HepG2 (cell line): ENCODE results near the gene TBCCD1. TPM values are rescaled to one million over a fixed set of nuclear protein-coding genes. Genes with fewer than 3 reads are reported as not detected.

ENCODE experiments used
- EHMT2 ChIP-seq: fragments of 200-600 bp; sonication (generic); IDR thresholded peaks from 2 replicates; pipeline ENCODE4 v1.7.0; 2017; ENCODE audit warnings: antibody characterized with exemption, low read depth, low read length, borderline replicate concordance
- FIP1L1 ChIP-seq: fragments of 200-400 bp; formaldehyde crosslinking; IDR thresholded peaks from 2 replicates; pipeline ENCODE4 v1.6.1; 2018; ENCODE audit warnings: low read depth, mild to moderate bottlenecking, low read length, moderate library complexity, borderline replicate concordance; ENCODE audit not compliant: insufficient read depth
- FOSL2 ChIP-seq: sonication (generic); formaldehyde crosslinking; IDR thresholded peaks from 2 replicates; pipeline ENCODE4 v1.4.0; 2020; ENCODE audit warnings: missing genetic modification reagents
- JUN ChIP-seq: sonication (generic); formaldehyde crosslinking; IDR thresholded peaks from 2 replicates; pipeline ENCODE4 v1.4.0; 2020; ENCODE audit warnings: mild to moderate bottlenecking, missing genetic modification reagents
- KLF9 ChIP-seq: IDR thresholded peaks from 2 replicates; pipeline ENCODE4 v1.6.1; 2016; ENCODE audit warnings: low read depth
- MBD4 ChIP-seq: IDR thresholded peaks from 2 replicates; pipeline ENCODE4 v1.6.1; 2012; ENCODE audit warnings: low read length, inconsistent platforms, borderline replicate concordance
- MTF1 ChIP-seq: sonication (generic); formaldehyde crosslinking; IDR thresholded peaks from 2 replicates; pipeline ENCODE4 v1.5.0; 2020; ENCODE audit warnings: missing genetic modification reagents
- NFRKB ChIP-seq: fragments of 450-650 bp; IDR thresholded peaks from 2 replicates; pipeline ENCODE4 v1.6.1; 2017
- SNAI1 ChIP-seq: sonication (generic); formaldehyde crosslinking; IDR thresholded peaks from 2 replicates; pipeline ENCODE4 v1.5.0; 2020; ENCODE audit warnings: mild to moderate bottlenecking, missing genetic modification reagents, borderline replicate concordance
- SP140L ChIP-seq: sonication (generic); formaldehyde crosslinking; IDR thresholded peaks from 2 replicates; pipeline ENCODE4 v1.4.0; 2020; ENCODE audit warnings: missing genetic modification reagents, borderline replicate concordance
- SP5 ChIP-seq: IDR thresholded peaks from 2 replicates; pipeline ENCODE4 v1.6.1; 2016; ENCODE audit warnings: low read depth, borderline replicate concordance
- ZNF354B ChIP-seq: sonication (generic); formaldehyde crosslinking; IDR thresholded peaks from 2 replicates; pipeline ENCODE4 v1.8.0; 2022; ENCODE audit warnings: mild to moderate bottlenecking, missing genetic modification reagents
- ZNF839 ChIP-seq: sonication (generic); formaldehyde crosslinking; IDR thresholded peaks from 2 replicates; pipeline ENCODE4 v1.4.0; 2020; ENCODE audit warnings: missing genetic modification reagents, mild to moderate bottlenecking, borderline replicate concordance
- ZNF878 ChIP-seq: sonication (generic); formaldehyde crosslinking; IDR thresholded peaks from 2 replicates; pipeline ENCODE4 v1.8.1; 2023; ENCODE audit warnings: mild to moderate bottlenecking, missing genetic modification reagents, moderate library complexity
- ZSCAN20 ChIP-seq: sonication (generic); formaldehyde crosslinking; IDR thresholded peaks from 2 replicates; pipeline ENCODE4 v1.4.0; 2020; ENCODE audit warnings: missing genetic modification reagents, mild to moderate bottlenecking, borderline replicate concordance
- polyA plus RNA-seq, 8 experiments: library from polyadenylated mRNA; depleted of rRNA in 3 of 8; stranded (reverse) in 7 of 8; unstranded in 1 of 8; fragments of >200 nt; fragmentation: Illumina TruSeq in 4 of 8; extraction: Trizol in 4 of 8; gene quantifications; 2 replicates each; pipeline versions ENCODE4 v1.2.1 to v1.2.3, GENCODE V29; 2011 to 2016; ENCODE audit warnings: low read depth in 4 of 8, missing spikeins in 1 of 8, mixed read lengths in 1 of 8; ENCODE audit not compliant: insufficient read depth in 1 of 8
- total RNA-seq, 5 experiments: library from RNA; depleted of rRNA; stranded (reverse); fragments of >200 nt; fragmentation: Illumina TruSeq; extraction: Trizol; gene quantifications; 2 replicates each; pipeline ENCODE4 v1.2.3, GENCODE V29; 2016; ENCODE audit warnings: low read depth in 1 of 5
- TF ChIP-seq, protein P1 (sequence below): fragments of 450-650 bp; IDR thresholded peaks from 2 replicates; pipeline ENCODE4 v1.6.1; 2016
- TF ChIP-seq, protein P2 (sequence below): sonication (generic); formaldehyde crosslinking; IDR thresholded peaks from 2 replicates; pipeline ENCODE4 v1.8.0; 2022; ENCODE audit warnings: missing genetic modification reagents, mild to moderate bottlenecking, moderate library complexity, borderline replicate concordance
- TF ChIP-seq, protein P3 (sequence below): sonication (generic); formaldehyde crosslinking; IDR thresholded peaks from 2 replicates; pipeline ENCODE4 v1.5.0; 2020; ENCODE audit warnings: missing genetic modification reagents
- TF ChIP-seq, protein P4 (sequence below): IDR thresholded peaks from 2 replicates; pipeline ENCODE4 v1.6.1; 2016; ENCODE audit warnings: low read depth, missing genetic modification reagents, missing compliant biosample characterization

TBCCD1 gene
- total and polyA plus RNA-seq, 2 of the 13 experiments (the other 11 are each of a cell fraction or from before 2014, with no cell fraction given) = 13.6 to 16.2 TPM

DNA sequence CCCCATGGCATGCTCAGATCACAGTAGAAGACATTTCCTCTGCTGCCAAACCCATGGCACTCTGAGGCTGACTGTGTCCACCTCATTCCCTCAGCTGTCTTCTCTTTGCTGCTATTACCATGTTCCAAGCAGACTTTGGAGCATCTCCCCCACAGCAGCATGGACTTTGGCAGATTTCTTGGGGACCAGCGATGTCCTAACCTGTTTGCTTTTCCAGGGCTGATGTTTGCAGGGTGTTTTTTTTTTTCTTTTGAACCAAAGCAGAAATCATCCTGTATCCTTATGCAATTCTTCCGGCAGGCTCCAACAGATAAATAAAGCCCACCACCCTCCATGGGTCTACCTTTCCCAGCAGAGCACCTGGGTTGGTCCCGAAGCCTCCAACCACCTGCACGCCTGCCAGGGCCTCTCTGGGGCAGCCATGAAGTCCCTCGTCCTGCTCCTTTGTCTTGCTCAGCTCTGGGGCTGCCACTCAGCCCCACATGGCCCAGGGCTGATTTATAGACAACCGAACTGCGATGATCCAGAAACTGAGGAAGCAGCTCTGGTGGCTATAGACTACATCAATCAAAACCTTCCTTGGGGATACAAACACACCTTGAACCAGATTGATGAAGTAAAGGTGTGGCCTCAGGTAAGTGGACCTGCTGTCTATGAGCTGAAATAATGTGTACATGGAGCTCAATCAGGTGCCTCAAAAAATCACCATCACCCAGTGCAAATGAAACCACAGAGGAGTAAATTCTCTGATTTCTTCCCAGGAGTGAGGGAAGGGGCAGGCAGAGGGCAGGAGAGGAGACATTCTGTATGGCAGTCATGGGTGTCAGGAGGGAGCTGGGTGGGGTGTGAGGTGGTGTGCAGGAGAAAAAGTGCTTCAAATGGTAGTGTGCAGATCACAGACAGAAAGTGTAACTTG, 45.8 kb upstream of the TBCCD1 start, which contains the start of gene AHSG (continued):
- TF ChIP-seq MBD4 = no peak
- TF ChIP-seq, protein P1, sequence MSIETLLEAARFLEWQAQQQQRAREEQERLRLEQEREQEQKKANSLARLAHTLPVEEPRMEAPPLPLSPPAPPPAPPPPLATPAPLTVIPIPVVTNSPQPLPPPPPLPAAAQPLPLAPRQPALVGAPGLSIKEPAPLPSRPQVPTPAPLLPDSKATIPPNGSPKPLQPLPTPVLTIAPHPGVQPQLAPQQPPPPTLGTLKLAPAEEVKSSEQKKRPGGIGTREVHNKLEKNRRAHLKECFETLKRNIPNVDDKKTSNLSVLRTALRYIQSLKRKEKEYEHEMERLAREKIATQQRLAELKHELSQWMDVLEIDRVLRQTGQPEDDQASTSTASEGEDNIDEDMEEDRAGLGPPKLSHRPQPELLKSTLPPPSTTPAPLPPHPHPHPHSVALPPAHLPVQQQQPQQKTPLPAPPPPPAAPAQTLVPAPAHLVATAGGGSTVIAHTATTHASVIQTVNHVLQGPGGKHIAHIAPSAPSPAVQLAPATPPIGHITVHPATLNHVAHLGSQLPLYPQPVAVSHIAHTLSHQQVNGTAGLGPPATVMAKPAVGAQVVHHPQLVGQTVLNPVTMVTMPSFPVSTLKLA = peak; percentile 4; the same call in 1 of the 2 replicates
- TF ChIP-seq, protein P2, sequence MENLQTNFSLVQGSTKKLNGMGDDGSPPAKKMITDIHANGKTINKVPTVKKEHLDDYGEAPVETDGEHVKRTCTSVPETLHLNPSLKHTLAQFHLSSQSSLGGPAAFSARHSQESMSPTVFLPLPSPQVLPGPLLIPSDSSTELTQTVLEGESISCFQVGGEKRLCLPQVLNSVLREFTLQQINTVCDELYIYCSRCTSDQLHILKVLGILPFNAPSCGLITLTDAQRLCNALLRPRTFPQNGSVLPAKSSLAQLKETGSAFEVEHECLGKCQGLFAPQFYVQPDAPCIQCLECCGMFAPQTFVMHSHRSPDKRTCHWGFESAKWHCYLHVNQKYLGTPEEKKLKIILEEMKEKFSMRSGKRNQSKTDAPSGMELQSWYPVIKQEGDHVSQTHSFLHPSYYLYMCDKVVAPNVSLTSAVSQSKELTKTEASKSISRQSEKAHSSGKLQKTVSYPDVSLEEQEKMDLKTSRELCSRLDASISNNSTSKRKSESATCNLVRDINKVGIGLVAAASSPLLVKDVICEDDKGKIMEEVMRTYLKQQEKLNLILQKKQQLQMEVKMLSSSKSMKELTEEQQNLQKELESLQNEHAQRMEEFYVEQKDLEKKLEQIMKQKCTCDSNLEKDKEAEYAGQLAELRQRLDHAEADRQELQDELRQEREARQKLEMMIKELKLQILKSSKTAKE (CRISPR knock-in tag) = peak; percentile 81
- no peak for TF ChIP-seq NFRKB
- TF ChIP-seq ZNF839 (CRISPR knock-in tag) = no peak
- peak; percentile 64; the same call in 1 of the 2 replicates for TF ChIP-seq ZSCAN20 (CRISPR knock-in tag)
- peak; percentile 91 for TF ChIP-seq FOSL2 (CRISPR knock-in tag)
- no peak for TF ChIP-seq ZNF878 (CRISPR knock-in tag)
- TF ChIP-seq EHMT2 = no peak
- TF ChIP-seq SNAI1 = no peak; the same call in 1 of the 2 replicates
- 0 out of 2 replicates have a peak, but pooled peaks have one; percentile 65 for TF ChIP-seq FIP1L1
- TF ChIP-seq ZNF354B (CRISPR knock-in tag) = 0 out of 2 replicates have a peak, but pooled peaks have one; percentile 37
- TF ChIP-seq, protein P3, sequence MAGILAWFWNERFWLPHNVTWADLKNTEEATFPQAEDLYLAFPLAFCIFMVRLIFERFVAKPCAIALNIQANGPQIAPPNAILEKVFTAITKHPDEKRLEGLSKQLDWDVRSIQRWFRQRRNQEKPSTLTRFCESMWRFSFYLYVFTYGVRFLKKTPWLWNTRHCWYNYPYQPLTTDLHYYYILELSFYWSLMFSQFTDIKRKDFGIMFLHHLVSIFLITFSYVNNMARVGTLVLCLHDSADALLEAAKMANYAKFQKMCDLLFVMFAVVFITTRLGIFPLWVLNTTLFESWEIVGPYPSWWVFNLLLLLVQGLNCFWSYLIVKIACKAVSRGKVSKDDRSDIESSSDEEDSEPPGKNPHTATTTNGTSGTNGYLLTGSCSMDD (CRISPR knock-in tag) = no peak
- TF ChIP-seq KLF9 (CRISPR knock-in tag) = 0 out of 2 replicates have a peak, but pooled peaks have one; percentile 50
- TF ChIP-seq SP5 (CRISPR knock-in tag) = no peak
- peak; percentile 78; the same call in 1 of the 2 replicates for TF ChIP-seq MTF1 (CRISPR knock-in tag)
- TF ChIP-seq, protein P4, sequence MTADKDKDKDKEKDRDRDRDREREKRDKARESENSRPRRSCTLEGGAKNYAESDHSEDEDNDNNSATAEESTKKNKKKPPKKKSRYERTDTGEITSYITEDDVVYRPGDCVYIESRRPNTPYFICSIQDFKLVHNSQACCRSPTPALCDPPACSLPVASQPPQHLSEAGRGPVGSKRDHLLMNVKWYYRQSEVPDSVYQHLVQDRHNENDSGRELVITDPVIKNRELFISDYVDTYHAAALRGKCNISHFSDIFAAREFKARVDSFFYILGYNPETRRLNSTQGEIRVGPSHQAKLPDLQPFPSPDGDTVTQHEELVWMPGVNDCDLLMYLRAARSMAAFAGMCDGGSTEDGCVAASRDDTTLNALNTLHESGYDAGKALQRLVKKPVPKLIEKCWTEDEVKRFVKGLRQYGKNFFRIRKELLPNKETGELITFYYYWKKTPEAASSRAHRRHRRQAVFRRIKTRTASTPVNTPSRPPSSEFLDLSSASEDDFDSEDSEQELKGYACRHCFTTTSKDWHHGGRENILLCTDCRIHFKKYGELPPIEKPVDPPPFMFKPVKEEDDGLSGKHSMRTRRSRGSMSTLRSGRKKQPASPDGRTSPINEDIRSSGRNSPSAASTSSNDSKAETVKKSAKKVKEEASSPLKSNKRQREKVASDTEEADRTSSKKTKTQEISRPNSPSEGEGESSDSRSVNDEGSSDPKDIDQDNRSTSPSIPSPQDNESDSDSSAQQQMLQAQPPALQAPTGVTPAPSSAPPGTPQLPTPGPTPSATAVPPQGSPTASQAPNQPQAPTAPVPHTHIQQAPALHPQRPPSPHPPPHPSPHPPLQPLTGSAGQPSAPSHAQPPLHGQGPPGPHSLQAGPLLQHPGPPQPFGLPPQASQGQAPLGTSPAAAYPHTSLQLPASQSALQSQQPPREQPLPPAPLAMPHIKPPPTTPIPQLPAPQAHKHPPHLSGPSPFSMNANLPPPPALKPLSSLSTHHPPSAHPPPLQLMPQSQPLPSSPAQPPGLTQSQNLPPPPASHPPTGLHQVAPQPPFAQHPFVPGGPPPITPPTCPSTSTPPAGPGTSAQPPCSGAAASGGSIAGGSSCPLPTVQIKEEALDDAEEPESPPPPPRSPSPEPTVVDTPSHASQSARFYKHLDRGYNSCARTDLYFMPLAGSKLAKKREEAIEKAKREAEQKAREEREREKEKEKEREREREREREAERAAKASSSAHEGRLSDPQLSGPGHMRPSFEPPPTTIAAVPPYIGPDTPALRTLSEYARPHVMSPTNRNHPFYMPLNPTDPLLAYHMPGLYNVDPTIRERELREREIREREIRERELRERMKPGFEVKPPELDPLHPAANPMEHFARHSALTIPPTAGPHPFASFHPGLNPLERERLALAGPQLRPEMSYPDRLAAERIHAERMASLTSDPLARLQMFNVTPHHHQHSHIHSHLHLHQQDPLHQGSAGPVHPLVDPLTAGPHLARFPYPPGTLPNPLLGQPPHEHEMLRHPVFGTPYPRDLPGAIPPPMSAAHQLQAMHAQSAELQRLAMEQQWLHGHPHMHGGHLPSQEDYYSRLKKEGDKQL (CRISPR knock-in tag) = peak; percentile 79
- TF ChIP-seq JUN (CRISPR knock-in tag) = peak; percentile 83
- 0 out of 2 replicates have a peak, but pooled peaks have one; percentile 75 for TF ChIP-seq SP140L (CRISPR knock-in tag)
